ENCODE measurements around the gene LSG1. TPM values are rescaled to one million over a fixed set of nuclear protein-coding genes. Genes with fewer than 3 reads are reported as not detected.

The LSG1 gene
- polyA plus RNA-seq, 1 donor from 2014 or later, result 35.5 TPM

GRCh38 chr3:194675081-194675640 lies 3.2 kb upstream of the LSG1 start:
- Histone ChIP-seq H3K79me2 (replicated peaks; ENCODE audit: insufficient read depth, low read length) (peaks cover 16% of the 10 kb centered on the region), H3K36me3 (ENCODE audit: insufficient read depth, low read length) (no peaks in the 10 kb centered on the region), H3K4me3 (ENCODE audit: low read length) (no peak overlapping the region), H3K9me2 (ENCODE audit: insufficient read depth, low read length) (no peaks in the 10 kb centered on the region), H4K20me1 (ENCODE audit: insufficient read depth) (no peaks in the 10 kb centered on the region), H3K4me2 (ENCODE audit: low read length) (no peak overlapping the region), H3K27me3 (ENCODE audit: insufficient read depth, low read depth, low read length) (peaks cover 6% of the 10 kb centered on the region), H2AFZ (ENCODE audit: low read depth, low read length) (no peak overlapping the region), H3F3A (ENCODE audit: insufficient read depth, low read length, poor library complexity, severe bottlenecking) (no peaks in the 10 kb centered on the region), H3K27ac (ENCODE audit: low read length) (no peak overlapping the region), H3K9ac (ENCODE audit: low read length) (no peak overlapping the region), H3K9me3 (ENCODE audit: low read length) (no peaks in the 10 kb centered on the region)
- TF ChIP-seq TAF1 (IDR thresholded peaks at IDR 0.05; ENCODE audit: low read depth) (no peak), RAD21 (conservative IDR thresholded peaks at IDR 0.05) (no peak), EZH2 (IDR thresholded peaks at IDR 0.05; ENCODE audit: borderline replicate concordance, insufficient read depth, low read length, poor library complexity, severe bottlenecking) (no peak)
- TF ChIP-seq, protein P1, sequence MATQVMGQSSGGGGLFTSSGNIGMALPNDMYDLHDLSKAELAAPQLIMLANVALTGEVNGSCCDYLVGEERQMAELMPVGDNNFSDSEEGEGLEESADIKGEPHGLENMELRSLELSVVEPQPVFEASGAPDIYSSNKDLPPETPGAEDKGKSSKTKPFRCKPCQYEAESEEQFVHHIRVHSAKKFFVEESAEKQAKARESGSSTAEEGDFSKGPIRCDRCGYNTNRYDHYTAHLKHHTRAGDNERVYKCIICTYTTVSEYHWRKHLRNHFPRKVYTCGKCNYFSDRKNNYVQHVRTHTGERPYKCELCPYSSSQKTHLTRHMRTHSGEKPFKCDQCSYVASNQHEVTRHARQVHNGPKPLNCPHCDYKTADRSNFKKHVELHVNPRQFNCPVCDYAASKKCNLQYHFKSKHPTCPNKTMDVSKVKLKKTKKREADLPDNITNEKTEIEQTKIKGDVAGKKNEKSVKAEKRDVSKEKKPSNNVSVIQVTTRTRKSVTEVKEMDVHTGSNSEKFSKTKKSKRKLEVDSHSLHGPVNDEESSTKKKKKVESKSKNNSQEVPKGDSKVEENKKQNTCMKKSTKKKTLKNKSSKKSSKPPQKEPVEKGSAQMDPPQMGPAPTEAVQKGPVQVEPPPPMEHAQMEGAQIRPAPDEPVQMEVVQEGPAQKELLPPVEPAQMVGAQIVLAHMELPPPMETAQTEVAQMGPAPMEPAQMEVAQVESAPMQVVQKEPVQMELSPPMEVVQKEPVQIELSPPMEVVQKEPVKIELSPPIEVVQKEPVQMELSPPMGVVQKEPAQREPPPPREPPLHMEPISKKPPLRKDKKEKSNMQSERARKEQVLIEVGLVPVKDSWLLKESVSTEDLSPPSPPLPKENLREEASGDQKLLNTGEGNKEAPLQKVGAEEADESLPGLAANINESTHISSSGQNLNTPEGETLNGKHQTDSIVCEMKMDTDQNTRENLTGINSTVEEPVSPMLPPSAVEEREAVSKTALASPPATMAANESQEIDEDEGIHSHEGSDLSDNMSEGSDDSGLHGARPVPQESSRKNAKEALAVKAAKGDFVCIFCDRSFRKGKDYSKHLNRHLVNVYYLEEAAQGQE (IDR thresholded peaks at IDR 0.05; ENCODE audit: borderline replicate concordance), result no peak

GRCh38 chr3:194673761-194674160 lies 1.8 kb upstream of the LSG1 start:
- H3K79me2 ChIP-seq (replicated peaks; ENCODE audit: insufficient read depth, low read length), result peaks cover 16% of the 10 kb centered on the region
- peaks cover 6% of the 10 kb centered on the region for H3K27me3 ChIP-seq (ENCODE audit: insufficient read depth, low read depth, low read length)
- H3F3A ChIP-seq (ENCODE audit: insufficient read depth, low read length, poor library complexity, severe bottlenecking), result no peaks in the 10 kb centered on the region
- H3K27ac ChIP-seq (ENCODE audit: low read length), result no peak overlapping the region
- H4K20me1 ChIP-seq (ENCODE audit: insufficient read depth), result no peaks in the 10 kb centered on the region
- no peak overlapping the region for H2AFZ ChIP-seq (ENCODE audit: low read depth, low read length)
- TF ChIP-seq, protein P1 (IDR thresholded peaks at IDR 0.05; ENCODE audit: borderline replicate concordance), result no peak
- TF ChIP-seq POLR2AphosphoS5 (IDR thresholded peaks at IDR 0.05), result no peak
- no peak for TF ChIP-seq EZH2 (IDR thresholded peaks at IDR 0.05; ENCODE audit: borderline replicate concordance, insufficient read depth, low read length, poor library complexity, severe bottlenecking)
- TF ChIP-seq TAF1 (IDR thresholded peaks at IDR 0.05; ENCODE audit: low read depth), result no peak
- TF ChIP-seq RAD21 (conservative IDR thresholded peaks at IDR 0.05), result no peak
- TF ChIP-seq SMC3 (conservative IDR thresholded peaks at IDR 0.05; ENCODE audit: poor library complexity), result no peak
- TF ChIP-seq EP300 (conservative IDR thresholded peaks at IDR 0.05; ENCODE audit: poor library complexity, severe bottlenecking), result no peak
- TF ChIP-seq MXI1 (conservative IDR thresholded peaks at IDR 0.05; ENCODE audit: poor library complexity, severe bottlenecking), result no peak
- TF ChIP-seq CTCF (IDR thresholded peaks at IDR 0.05; ENCODE audit: poor library complexity, severe bottlenecking), result no peak
- H3K4me3 ChIP-seq (ENCODE audit: low read length), result no peak overlapping the region
- H3K36me3 ChIP-seq (ENCODE audit: insufficient read depth, low read length), result no peaks in the 10 kb centered on the region
- no peaks in the 10 kb centered on the region for H3K9me3 ChIP-seq (ENCODE audit: low read length)
- no peak overlapping the region for H3K9ac ChIP-seq (ENCODE audit: low read length)
- no peak overlapping the region for H3K4me2 ChIP-seq (ENCODE audit: low read length)
- no peaks in the 10 kb centered on the region for H3K9me2 ChIP-seq (ENCODE audit: insufficient read depth, low read length)
